GM19240 (cell line): Measurements from ENCODE around the gene CACNA1H.
"Not testable (repeated sequence)": the region's sequence is repeated elsewhere in the genome, so short reads cannot be mapped to it uniquely, and the experiment has no call there.

Source experiments
- DNase-seq: peaks from one replicate; pipeline ENCODE4 v3.0.0; 2011; ENCODE audit warnings: low spot score; ENCODE audit not compliant: insufficient read length

The CACNA1H gene

GRCh38 chr16:1173788-1174451, 21.0 kb downstream of the CACNA1H start:
- no peak for DNase-seq

GRCh38 chr16:1174477-1175357, 21.8 kb downstream of the CACNA1H start:
- no peak for DNase-seq

- DNase-seq: no peak
Observed at GRCh38 chr16:1175566-1176279, 22.8 kb downstream of the CACNA1H start.

- no peak for DNase-seq
Observed at GRCh38 chr16:1176280-1176897, 23.5 kb downstream of the CACNA1H start.

GRCh38 chr16:1177053-1177452, 24.1 kb downstream of the CACNA1H start:
- DNase-seq: no peak

GRCh38 chr16:1177750-1178149, 24.8 kb downstream of the CACNA1H start:
- DNase-seq: no peak

GRCh38 chr16:1178295-1178910, 25.5 kb downstream of the CACNA1H start:
- no peak for DNase-seq

- no peak for DNase-seq
Observed at GRCh38 chr16:1180549-1181403, 27.9 kb downstream of the CACNA1H start.

- DNase-seq: no peak
Observed at GRCh38 chr16:1181404-1182315, 28.8 kb downstream of the CACNA1H start.

- no peak for DNase-seq
Observed at GRCh38 chr16:1182316-1182671, 29.4 kb downstream of the CACNA1H start.

GRCh38 chr16:1182950-1183907, 30.3 kb downstream of the CACNA1H start:
- no peak for DNase-seq

- DNase-seq: no peak
Observed at GRCh38 chr16:1184156-1184868, 31.4 kb downstream of the CACNA1H start.

- no peak for DNase-seq
Observed at GRCh38 chr16:1184980-1185379, 32.1 kb downstream of the CACNA1H start.

GRCh38 chr16:1185460-1186207, 32.7 kb downstream of the CACNA1H start:
- not testable (repeated sequence) for DNase-seq

GRCh38 chr16:1188432-1189189, 35.7 kb downstream of the CACNA1H start:
- no peak for DNase-seq

GRCh38 chr16:1189455-1189854, 36.5 kb downstream of the CACNA1H start:
- DNase-seq: no peak
